ENCODE measurements around the gene GTPBP6.

GRCh38 chrX:353566-354535 lies 35.3 kb upstream of the GTPBP6 start:
- TF ChIP-seq CTCF (IDR thresholded peaks at IDR 0.05 in 8 of 11, conservative IDR thresholded peaks at IDR 0.05 in 3 of 11) (no peak), POLR2AphosphoS5 (IDR thresholded peaks at IDR 0.05) (no peak), POLR2A (IDR thresholded peaks at IDR 0.05) (no peak)

All from spleen (tissue), 7 donors.